HG03342 (cell line): ENCODE results near the gene AGAP3.

Experiments used
- ATAC-seq: cut with Tn5 transposase; IDR thresholded peaks from one replicate; pipeline ENCODE4 v1.9.1; 2021; ENCODE audit warnings: mild to moderate bottlenecking, moderate library complexity; ENCODE audit not compliant: unreplicated experiment

Gene AGAP3

GRCh38 chr7:151152643-151153513 lies 66.6 kb downstream of the AGAP3 start:
- ATAC-seq, result no peak

- ATAC-seq, result no peak
Measured at GRCh38 chr7:151157645-151158329, 71.5 kb downstream of the AGAP3 start.

- ATAC-seq, result no peak
Measured at GRCh38 chr7:151161757-151162156, 75.5 kb downstream of the AGAP3 start.

- ATAC-seq, result no peak
Measured at GRCh38 chr7:151166629-151167196, 80.4 kb downstream of the AGAP3 start.

DNA sequence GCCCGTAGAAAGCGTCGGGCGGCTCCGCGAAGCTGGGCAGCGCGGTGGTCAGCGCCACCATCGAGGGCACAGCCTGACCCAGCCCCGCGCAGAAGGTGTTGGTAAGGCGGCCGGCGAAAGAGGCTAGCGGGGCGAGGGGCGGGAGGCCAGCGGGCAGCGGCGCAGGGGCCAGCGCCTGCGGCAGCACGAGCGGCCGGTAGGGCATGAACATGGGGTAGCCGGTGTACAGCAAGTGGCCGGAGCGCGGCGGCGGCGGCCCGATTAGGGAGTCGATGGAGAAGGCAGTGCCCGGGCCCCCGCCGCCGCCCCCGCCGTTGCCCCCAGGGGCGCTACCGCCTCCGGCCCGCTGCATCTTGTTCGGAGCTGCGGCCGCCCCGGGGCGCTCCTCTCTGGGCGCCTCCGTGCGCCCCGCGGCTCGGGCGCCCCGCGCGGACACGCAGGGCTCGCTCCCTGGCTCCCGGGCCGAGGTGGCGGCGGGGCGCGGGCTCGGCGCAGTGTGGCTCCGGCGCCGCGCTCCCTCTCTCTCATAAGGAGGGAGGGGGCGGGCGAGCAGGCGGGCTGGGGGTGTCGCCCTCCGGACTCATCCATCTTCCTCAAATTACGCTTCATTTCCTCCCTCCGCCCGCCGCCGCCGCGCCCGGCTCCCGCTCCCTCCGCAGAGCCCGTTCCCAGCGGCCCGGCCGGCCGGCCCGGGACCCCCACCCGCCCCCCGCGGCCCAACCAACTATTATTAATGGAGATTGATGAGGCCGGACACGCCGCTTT lies 81.1 kb downstream of the AGAP3 start, which contains the start of gene GBX1:
GBX1 (minus strand) TSS at position 498 of the 765 bp plus-strand sequence; CDS start at position 352, 146 bp downstream.
- ATAC-seq, result no peak

- peak; percentile 48 for ATAC-seq
Measured at GRCh38 chr7:151168003-151168786, 81.9 kb downstream of the AGAP3 start.

- no peak for ATAC-seq
Measured at GRCh38 chr7:151168787-151169162, 82.5 kb downstream of the AGAP3 start.

DNA sequence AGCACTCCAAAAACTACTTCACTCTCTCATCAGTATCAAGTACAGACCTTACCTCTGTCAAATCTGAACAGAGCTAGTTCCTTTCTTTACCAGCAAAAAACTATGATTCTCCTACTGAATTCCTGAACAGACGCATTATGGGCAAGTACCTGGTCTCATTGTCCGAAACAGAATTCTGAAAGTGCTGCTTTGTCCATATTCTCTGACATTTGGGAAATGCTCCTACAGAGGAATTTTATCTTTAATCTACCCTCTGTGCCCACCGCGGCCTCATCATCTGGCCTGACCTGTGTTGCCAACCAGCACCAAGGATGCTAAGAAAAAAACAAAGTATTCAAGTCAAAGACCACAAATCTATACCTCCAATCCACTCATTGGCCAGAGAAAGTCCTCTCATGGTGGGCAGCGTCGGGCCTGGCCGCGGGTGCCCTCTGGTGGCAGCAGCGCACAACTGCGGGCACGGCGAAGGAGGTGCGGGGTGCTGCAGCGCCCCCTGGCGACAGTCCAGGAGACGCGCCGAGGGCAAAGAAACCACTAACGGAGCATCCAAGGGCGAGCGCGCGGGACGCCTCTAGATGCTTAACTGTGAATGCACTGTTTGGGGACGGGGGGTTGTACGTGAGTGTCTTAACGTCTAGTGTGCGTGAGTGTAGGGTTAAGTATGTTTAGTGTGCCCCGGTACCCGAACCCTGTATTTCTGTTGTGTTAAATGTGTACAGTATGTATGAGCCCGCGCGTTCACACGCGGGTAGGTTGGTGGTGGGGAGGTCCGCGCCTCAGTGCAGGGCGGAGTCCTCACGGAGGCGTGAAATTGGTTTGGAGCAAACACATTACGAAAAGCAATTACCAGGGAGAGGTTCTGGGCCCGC lies 86.2 kb downstream of the AGAP3 start:
- ATAC-seq, result peak; percentile 81

- ATAC-seq, result no peak
Measured at GRCh38 chr7:151173386-151174245, 87.3 kb downstream of the AGAP3 start.

GRCh38 chr7:151174246-151175046 lies 88.2 kb downstream of the AGAP3 start:
- ATAC-seq, result no peak

- ATAC-seq, result no peak
Measured at GRCh38 chr7:151175047-151175792, 88.9 kb downstream of the AGAP3 start.

DNA sequence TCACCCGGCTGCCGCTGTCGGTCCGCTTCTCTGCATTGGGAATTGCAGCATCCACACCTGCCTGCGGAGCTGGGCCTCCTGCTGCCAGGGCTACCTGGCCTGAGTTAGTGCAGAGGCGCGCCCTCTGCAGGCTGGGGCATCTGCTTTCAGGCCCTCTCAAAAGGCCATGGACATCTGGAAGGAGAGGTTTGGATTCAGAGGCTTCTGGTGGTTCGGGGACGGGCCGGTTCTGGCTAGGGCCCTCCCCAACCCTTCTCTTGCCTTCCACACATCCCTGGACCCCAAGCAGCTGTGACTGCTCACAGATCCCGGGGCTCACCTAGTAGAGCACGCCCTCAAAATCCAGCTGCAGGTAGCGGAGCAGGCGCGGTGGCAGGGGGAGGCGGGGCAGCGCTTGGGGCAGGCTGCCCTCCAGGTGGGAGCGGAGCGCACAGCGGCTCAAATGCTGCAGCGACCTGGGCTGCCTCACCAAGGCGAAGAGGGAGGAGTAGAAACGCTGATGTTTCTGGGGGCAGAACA lies 89.6 kb downstream of the AGAP3 start:
- no peak for ATAC-seq

DNA sequence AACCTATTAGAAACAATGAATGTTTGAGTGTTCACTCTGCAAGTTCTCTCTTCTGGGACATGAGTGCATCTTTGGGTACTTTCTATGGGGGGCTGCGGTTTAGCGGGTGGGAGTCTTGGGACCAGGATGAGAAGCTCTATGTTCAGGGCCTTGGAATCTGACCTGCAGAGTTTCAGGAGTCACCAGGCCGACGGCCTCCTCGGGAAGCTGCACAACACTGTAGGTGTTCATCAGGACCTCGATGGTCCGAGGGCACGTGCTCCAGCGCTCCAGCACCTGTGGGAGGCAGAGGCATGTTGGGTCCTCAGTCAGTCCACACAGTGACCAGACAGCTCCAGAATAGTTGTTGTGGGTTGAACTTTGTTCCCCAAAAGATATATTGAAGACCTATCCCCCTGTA lies 90.1 kb downstream of the AGAP3 start:
- ATAC-seq, result no peak

GRCh38 chr7:151177310-151177709 lies 91.0 kb downstream of the AGAP3 start:
- ATAC-seq, result no peak

GRCh38 chr7:151178236-151178635 lies 92.0 kb downstream of the AGAP3 start:
- ATAC-seq, result no peak

GRCh38 chr7:151178831-151179230 lies 92.6 kb downstream of the AGAP3 start:
- ATAC-seq, result no peak
